GM19240 (cell line): ENCODE results near the gene OR10A6.

Source experiments
- DNase-seq: peaks from one replicate; pipeline ENCODE4 v3.0.0; 2011; ENCODE audit warnings: low spot score; ENCODE audit not compliant: insufficient read length

Gene OR10A6

DNA sequence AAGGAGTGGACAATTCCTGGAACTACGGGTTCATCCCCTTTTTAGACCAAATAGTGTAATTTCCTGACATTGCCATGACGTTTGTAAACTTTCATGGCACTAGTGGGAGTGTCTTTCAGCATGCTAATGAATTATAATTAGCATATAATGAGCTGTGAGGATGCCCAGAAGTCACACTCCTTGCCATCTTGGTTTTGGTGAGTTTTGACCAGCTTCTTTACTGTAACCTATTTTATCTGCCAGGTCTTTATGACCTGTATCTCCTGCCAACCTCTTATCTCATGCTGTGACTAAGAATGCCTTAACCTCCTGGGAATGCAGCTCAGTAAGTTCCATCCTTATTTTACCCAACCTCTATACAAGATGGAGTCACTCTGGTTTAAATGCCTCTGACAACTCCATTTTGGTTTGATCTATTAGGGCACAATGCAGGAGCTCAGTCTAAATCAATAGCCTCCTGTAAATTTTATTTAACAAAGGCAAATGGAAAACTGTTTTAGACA, 20.7 kb downstream of the OR10A6 start:
- no peak for DNase-seq

DNA sequence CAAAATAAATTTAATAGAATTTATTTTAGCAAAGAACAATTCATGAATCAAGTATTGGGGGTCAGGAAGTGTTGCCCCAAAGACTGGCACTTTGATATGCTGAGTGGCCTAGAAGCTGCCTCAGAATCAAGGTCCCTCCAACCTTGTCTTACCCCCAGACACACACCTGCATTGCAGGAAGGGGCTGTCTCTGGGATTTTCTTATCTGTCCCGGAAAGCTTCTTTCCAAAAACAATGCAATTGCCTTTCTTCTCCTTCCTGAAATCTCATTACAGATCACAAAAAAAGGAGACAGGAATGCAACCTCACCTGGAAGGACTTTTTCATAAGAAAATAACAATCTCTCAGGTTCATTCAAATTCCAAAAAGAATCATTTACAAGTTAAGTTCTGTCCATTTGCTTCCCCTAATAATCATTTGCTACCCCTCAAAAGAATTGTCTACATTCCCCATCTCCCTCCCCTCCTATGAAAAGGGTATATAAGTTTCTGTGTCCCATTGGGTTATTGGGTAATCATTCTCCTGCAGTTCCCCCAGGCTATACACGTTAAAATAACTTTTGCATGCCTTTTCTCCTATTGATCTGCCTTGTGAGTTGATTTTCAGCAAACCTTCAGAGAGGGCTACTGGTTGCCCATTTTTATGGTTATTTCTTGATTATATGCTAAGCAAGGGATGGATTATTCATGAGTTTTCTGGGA, 21.3 kb downstream of the OR10A6 start:
- no peak for DNase-seq

DNA sequence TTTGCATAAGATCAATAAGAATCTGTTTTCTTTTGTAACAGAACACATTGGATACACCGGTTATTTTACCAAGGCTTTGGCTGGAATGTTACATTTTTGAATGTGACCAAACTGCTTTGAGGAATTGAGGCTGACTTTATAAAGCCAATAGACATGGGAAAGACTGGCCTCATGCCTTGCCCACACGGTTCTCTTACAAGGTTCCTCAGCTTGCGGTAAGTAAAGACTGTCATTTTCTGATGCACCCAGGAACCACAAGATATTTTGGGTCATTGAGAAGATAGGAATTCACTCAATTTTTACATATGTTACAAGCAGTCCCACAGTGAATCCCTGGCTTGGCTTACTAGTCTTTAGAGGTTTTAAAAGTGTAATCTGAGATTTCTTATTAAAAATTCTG, 23.9 kb downstream of the OR10A6 start:
- no peak for DNase-seq

DNA sequence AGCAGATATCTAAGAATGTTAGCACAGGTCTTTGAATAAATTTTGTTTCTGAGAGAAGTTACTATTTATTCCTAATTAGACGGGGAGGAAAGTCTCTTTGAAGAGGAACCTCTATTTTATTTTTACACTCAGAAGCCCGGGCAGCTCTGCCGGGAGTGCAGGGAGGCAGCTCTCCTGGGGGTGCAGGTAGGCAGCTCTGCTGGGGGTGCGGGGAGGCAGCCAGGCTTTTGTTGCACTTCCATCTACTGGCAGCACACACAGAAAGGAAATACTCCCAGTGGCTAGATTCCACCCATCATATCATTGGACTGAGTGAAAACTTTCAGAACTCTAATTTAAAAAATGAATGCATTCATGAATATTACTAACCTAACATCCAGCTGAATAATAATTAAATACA, 24.6 kb downstream of the OR10A6 start:
- DNase-seq: no peak

DNA sequence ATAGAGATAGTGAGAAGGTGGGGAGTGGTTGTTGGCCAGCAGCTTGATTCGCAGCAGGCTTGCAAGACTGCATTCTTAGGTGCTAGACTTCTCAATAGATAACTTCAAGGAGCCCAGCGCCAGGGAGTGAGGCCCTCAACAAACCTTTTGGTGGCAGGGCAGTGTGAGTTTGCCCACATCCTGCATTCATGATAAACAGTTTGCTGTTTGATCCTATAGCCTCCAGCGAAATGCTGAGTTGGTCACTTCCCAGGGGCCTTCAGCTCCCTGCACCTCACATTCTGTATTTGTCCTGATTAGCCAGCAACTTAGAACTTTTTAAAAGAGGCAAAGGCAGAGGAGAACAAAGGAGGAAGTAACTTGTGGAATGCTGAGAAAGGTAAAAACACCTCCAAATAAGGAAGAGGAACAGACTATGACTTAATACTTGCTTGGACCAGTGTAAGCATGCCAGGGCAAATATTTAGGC, 25.1 kb downstream of the OR10A6 start:
- DNase-seq: no peak

DNA sequence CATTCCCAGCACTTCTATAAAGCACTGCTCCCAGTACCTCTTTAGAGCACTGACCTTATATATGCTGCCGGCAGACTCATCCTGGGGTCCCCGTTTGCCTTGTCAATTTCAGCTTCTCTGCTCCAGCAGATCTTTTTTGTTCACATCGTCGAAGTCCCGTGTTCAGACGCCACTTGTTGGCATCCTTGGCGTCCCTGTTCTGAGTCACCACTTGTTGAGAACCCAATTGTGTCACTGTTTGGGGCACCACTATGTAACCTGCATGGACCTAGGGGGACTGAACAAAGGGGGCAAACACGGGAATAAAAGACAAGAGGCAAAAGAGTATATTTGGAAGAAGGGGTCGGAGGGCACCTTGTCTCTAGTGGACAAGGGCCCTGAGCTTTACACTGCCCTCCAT, 25.5 kb downstream of the OR10A6 start:
- DNase-seq: no peak

DNA sequence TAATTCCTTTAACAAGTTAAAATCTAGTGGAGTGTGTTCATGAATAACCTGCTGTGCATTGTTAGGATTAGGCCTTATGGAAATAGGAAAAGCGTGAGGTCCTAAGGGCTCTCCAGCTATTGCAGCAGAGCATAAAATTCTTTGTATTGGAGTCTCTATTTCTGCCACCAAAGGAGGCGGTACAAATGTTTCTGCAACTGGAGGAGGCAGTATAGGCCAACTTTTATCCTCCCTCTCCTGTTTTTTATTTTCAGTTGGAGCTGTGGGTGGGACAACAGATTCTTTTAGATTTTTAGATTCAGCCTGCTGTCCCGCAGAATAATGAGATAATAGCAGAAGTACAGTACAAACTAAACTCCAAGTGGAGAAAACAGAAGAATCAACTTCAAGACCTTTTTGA, 26.2 kb downstream of the OR10A6 start:
- no peak for DNase-seq

DNA sequence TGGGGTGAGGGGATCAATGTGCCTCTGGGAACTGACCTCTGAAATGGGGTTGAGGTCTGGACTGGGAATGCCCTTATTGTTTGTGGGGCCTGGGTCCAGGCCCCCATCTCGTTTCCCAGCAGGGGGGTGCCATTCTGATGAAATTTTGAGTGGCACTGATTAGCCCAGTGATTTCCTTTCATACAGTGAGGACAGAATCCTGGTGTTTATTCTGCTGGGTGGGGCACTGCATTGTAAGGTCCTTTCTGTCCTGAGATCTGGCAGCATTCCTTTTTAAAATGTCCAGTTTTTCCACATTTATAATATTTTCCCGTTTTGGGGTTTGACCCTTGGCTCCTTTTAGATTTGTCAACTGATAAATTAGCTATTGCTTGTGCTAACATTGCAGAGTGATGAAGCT, 27.1 kb downstream of the OR10A6 start:
- no peak for DNase-seq

DNA sequence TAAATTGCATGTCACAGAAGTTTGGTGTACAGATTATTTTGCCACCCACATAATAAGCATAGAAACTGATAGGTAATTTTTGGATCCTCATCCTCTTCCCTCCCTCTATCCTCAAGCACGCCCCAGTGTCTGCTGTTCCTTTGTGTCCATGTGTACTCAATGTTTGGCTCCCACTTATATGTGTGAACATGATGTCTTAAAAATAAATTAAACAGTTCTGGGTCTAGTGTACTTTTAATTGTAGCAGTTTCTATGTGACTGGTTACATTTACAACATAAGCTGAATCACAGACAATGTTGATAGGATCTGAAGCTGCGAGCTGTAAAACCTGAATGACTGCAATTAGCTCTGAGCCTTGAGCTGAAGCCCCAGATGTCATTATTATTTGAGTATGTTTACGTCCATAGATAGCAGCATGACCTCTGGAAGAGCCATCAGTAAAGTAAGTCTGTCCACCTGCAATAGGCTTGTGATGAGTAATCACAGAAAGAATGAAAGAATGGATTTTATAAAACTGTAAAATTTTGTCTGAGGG, 29.7 kb downstream of the OR10A6 start:
- DNase-seq: no peak

DNA sequence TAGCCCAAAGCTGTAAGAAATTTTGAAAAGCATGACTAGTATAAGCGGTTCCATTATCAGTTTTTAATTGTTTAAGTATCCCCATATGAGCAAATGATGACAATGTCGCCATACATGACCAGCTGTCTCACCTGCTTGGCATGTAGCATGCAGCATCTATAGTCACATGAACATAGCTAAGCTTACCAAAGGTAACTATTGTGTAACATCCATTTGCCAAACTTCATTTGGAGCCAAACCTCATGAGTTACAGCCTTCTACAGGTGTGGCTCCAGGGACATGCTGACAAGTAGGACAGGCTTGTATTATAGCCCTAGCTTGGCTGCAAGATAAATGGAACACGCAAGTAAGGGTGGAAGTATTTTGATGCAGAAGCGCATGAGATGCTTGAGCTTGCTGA, 30.4 kb downstream of the OR10A6 start:
- DNase-seq: no peak

DNA sequence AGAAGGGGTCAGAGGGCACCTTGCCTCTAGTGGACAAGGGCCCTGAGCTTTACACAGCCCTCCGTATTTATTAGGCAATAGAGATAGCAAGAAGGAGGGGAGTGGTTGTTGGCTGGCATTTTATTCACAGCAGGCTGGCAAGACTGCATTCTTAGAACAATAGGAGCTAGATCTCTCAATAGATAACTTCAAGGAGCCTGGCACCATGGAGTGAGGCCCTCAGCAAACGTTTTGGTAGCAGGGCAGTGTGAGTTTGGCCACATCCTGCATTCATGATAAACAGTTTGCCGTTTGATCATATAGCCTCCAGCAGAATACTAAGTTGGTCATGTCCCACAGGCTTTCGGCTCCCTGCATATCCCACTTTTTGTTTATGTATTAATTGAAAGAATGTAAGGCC, 31.6 kb downstream of the OR10A6 start:
- DNase-seq: no peak

DNA sequence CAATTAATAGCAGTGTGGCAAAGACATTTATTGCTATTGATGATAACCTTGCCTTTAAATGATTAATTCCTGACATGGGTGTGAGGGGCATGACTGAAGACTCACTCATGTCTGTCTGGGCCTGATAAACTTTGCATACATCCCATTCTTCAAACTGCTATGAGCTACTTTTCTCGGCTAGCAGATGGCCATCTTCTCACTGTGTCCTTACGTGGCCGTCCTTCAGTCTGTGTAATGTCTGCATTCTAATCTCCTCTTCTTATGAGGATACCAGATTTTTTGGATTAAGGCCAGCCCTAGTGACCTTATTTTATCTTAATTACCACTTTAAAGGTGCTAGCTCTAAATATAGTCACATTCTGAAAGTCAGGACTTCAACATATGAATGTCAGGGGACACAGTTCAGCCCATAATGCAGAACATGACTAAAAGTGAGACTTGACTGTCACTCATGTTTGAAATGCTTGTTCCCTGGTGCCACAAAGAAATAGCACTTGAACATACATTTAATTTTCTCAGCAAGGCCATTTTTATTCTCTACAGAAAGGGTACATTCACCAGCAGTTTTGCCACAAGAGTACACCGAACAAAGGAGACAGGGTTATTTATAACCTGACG, 32.3 kb downstream of the OR10A6 start:
- no peak for DNase-seq

DNA sequence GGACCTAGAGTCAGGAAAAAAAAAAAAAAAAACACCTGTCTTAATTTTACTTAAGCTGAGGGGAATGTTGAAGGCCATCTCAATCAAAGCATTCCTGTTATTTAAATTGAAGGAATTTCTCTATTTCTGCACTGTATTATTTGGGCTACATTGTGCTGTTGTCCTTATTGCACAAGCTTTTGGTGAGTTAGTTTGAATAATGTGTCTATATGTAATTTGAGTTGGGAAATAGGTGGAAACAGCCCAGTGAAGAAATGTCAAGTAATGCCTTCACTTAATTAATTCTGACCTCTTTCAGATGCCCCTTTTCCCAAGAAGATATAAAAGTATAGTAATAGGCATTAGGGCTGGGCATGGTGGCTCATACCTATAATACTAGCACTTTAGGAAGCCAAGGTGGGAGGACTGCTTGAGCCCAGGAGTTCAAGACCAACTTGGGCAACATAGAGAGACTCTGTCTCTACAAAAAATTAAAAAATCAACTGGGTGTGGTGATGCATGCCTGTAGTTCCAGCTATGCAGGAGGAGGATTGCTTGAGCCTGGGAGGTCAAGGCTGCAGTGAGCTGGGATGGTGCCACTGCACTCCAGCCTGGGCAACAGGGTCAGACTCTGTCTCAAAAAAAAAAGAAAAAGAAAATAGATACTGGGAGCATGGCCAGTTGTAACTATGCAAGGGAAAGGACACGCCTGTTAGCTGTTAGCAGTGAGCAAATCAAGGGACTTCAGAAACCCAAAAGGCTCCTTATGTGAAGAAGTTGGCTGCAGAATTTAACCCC, 34.9 kb downstream of the OR10A6 start:
- no peak for DNase-seq

DNA sequence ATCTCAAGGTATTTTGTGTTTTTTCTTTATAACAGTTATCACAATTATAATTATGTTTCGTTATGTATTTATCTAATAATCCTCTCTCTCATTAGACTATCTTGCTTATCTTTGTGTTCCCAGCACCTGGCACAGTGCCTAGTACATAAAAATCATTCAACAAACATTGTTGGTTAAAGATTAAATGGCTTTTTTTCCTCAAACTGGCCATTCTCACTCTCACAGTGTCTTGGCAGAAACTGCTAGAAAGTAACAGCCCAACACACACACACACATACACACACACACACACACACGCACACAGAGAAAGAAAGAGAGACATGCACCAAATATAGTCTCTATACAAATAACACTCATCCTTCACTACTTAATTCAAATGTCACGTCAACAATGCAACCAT, 36.8 kb downstream of the OR10A6 start:
- DNase-seq: no peak

DNA sequence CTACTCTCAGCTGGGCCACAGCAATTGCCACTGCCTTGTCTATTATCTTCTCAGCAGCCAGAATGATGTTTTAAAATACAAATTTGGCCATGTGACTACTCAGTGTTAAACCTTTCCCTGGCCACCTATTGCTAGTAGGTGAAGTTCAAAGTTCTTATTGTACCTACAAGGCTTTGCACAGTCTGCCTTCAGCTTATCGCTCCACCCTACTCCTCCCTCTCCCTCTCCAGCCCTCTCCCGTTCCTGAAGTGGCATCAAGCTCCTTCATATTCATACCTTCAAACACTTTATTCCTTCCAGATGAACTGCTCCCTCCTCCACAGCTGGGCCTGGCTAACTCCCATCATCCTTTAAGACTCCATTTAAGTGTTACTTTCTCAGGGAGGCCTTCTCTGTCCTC, 37.3 kb downstream of the OR10A6 start:
- DNase-seq: no peak

DNA sequence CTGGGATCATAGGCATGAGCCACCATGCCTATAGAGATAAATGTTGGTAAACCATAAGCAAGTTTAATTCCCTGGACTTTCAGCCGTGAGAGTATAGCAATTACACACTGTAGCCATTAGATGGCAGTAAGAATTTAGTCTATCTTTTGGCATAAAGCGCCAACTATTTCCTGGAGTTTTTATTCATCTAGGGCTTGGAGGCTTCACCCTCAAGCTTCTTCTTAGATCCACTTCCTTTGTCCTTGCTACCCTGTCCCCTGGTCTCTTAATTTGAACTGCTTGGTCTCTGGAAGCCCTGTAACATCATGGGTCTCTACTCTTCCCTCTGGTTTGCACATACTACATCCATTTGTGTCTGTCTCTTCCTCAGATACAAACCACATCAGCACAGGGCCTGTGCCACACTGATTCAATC, 38.2 kb downstream of the OR10A6 start:
- peak; percentile 23 for DNase-seq

DNA sequence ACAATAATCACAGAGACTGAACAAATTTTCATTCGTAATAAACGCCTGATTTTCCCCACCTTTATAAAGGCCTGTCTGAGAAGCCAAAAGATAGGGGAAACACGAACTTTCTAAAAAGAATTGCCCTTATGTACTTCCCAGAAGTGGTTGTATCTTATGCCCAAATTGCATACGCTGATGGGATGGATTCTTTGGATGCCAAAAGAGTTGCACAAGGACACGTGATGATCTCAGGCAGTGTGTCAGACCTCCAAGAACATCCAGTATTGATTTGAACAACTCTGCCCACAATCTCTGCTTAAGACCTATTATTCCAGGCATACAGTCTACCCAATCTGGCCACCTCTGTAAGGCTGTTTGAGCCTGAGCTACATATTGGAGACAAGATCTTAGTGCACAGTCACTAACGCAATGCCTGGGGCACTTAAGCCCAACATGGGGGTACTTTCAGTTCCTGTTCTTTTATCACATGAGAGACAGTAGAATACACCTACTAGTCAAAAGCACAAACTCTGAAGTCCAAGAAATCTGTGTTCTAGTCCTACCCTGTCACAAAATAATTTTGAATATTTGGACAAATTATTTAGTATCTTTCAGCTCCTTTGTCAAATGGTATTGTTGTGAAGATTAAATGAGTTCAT, 38.9 kb downstream of the OR10A6 start:
- no peak for DNase-seq

DNA sequence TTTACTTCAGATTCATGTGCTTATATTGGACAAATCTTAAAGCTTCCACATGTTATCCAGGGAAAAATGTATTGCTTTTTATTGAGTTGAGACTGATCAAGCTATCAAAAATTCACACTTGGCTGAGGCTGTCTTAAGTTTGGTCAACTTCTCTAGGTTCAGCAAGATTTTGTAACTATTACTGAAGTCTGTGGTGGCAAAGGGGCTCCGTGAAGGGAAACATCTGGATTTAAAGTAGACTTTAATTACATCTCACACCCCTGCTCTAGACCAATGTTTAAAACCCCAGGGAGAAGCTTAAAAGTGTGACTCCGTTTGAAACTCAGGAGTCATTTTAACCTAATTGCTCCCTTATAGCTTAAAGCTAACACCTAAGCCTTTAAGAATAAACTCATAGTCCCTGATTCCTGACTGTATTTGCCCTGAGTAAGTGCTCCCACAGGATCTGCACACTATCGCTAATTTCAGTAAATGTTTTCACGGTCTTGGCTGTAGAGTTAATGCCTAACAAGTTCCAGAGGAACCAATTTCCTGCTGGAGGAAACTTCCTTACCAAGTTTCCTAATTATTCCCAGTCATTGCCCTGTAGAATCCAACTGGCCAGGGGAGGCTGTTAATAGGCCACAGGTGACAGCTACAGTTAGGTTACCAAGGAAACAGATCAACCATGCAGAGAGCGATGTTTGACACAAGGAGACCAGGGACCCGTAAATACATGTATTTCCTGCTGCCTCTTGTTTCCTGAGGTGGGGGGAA, 40.5 kb downstream of the OR10A6 start:
- DNase-seq: no peak

DNA sequence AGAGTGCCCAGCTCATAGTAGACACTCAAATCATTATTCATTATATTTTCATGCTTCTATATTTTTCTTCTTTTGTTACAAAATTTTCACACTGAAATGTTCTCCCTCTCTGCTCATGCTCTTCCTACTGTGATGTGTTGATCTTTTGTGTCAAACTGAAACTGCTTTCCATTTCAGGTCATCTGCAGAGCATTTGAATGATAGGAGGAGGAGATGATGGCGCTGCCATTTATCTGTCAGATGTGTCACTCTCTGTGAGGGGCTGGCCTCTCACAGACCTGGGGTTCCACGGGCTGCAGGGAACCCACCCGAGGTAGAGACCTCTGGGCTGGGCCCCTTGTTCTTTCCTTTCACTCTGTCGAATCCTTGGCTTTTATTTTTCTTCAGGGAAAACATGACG, 41.1 kb downstream of the OR10A6 start:
- no peak for DNase-seq

DNA sequence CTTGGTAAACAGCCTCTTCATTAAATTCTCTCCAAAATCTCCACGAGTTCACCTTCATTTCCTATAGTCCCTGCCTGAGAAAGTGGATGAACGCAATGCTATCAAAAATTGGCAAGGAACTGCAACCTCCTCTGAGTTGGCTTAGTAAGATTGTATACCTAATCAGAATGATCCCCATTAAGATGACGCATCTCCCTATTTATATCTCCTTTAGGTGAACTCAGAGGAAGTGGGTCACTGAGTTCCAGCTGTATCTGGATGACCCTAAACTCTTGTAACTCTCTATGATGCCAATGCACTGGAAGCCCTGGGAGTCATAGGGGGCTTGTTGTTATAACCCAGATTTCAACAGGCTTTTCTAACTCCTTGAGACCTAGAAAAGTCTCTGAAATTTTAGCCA, 48.2 kb downstream of the OR10A6 start:
- no peak for DNase-seq
